ENCODE data around the gene PPP6C. TPM values are rescaled to one million over a fixed set of nuclear protein-coding genes. Genes with fewer than 3 reads are reported as not detected.
"Not testable (repeated sequence)": the region's sequence is repeated elsewhere in the genome, so short reads cannot be mapped to it uniquely, and the experiment has no call there.

PPP6C gene
- total RNA-seq, 6 experiments from 2014 or later, result 35.2 to 47.1 (median 40.8) TPM

- Mint-ChIP-seq H3K9me3 (no peaks in the 10 kb centered on the region), H3K4me3 (no peak overlapping the region), H3K27me3 (ENCODE audit: insufficient read depth) (peaks cover 1% of the 10 kb centered on the region; the same call in 1 of the 2 replicates), H3K36me3 (ENCODE audit: low read depth) (peaks cover 26% of the 10 kb centered on the region), H3K4me1 (ENCODE audit: low read depth) (peaks cover 40% of the 10 kb centered on the region), H3K27ac (no peak overlapping the region)
- DNase-seq, result no peak
- no peak for TF ChIP-seq CTCF (IDR thresholded peaks at IDR 0.05)
Observed at GRCh38 chr9:125177888-125178287, 11.7 kb downstream of the PPP6C start.

GRCh38 chr9:125176636-125177035, 13.0 kb downstream of the PPP6C start:
- Mint-ChIP-seq H3K36me3 (ENCODE audit: low read depth) (peaks cover 27% of the 10 kb centered on the region), H3K4me3 (peak overlapping the region; percentile 56), H3K4me1 (ENCODE audit: low read depth) (peaks cover 44% of the 10 kb centered on the region), H3K9me3 (no peaks in the 10 kb centered on the region), H3K27ac (peak overlapping the region; percentile 27), H3K27me3 (ENCODE audit: insufficient read depth) (peaks cover 1% of the 10 kb centered on the region; the same call in 1 of the 2 replicates)
- TF ChIP-seq CTCF (IDR thresholded peaks at IDR 0.05), result no peak
- no peak for DNase-seq

DNA sequence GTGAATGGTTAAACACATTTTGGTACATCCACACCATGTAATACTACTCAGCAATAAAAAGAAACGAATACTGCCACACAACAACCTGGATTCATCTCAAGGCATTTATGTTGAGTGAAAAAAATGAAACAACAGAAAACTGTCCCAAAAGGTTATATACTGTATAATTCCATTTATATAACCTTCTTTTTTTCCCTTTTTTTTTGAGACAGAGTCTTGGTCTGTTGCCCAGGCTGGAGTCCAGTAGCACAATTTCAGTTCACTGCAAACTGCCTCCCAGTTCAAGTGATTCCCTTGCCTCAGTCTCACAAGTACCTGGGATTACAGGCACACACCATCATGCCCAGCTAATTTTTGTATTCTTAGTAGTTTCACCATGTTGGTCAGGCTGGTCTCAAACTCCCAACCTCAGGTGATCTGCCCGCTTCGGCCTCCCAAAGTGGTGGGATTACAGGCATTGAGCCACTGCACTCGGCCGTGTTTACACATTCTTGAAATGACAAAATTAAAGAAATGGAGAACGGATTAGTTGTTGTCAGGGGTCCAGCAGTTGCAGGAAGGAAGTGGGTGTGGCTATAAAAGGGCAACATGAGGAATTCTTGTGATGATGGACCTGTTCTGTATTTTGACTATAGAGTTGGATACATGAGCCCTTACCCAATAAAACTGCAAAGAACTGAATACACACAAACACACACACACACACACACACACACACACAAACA, 17.4 kb downstream of the PPP6C start:
- TF ChIP-seq CTCF (IDR thresholded peaks at IDR 0.05), result no peak
- Mint-ChIP-seq H3K36me3 (ENCODE audit: low read depth) (peaks cover 37% of the 10 kb centered on the region), H3K27ac (peak overlapping the region; percentile 13; the same call in 1 of the 2 replicates)

GRCh38 chr9:125169895-125170294, 19.7 kb downstream of the PPP6C start:
- Mint-ChIP-seq H3K36me3 (ENCODE audit: low read depth) (peaks cover 32% of the 10 kb centered on the region), H3K4me1 (ENCODE audit: low read depth) (peaks cover 46% of the 10 kb centered on the region), H3K27me3 (ENCODE audit: insufficient read depth) (peaks cover 3% of the 10 kb centered on the region; the same call in 1 of the 2 replicates), H3K4me3 (no peak overlapping the region), H3K27ac (peak overlapping the region; percentile 31), H3K9me3 (no peaks in the 10 kb centered on the region)
- TF ChIP-seq CTCF (IDR thresholded peaks at IDR 0.05), result no peak
- no peak for DNase-seq

More for the DNA sequence above, 17.4 kb downstream of the PPP6C start:
- peaks cover 51% of the 10 kb centered on the region for H3K4me1 Mint-ChIP-seq (ENCODE audit: low read depth)
- no peak overlapping the region for H3K4me3 Mint-ChIP-seq
- H3K9me3 Mint-ChIP-seq, result no peaks in the 10 kb centered on the region
- no peak for DNase-seq
- peaks cover 3% of the 10 kb centered on the region; the same call in 1 of the 2 replicates for H3K27me3 Mint-ChIP-seq (ENCODE audit: insufficient read depth)

DNA sequence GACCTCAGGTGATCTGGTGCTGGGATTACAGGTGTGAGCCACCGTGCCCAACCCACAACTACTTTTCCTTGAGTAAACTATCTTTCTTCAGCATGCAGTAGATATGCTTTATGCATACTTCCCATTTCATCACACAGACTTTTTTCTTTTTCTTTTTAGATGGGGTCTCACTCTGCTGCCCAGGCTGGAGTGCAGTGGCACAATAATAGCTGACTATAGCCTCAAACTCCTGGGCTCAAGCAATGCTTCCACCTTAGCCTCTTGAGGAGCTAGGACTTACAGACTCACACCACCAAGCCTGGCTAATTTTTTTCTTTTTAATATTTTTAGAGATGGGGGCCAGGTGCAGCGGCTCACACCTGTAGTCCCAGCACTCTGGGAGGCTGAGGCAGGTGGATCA, 22.8 kb downstream of the PPP6C start:
- H3K4me1 Mint-ChIP-seq (ENCODE audit: low read depth), result peaks cover 34% of the 10 kb centered on the region
- TF ChIP-seq CTCF (IDR thresholded peaks at IDR 0.05), result no peak
- no peak overlapping the region for H3K4me3 Mint-ChIP-seq
- peak overlapping the region; percentile 33; the same call in 1 of the 2 replicates for H3K27ac Mint-ChIP-seq
- DNase-seq, result no peak
- peaks cover 2% of the 10 kb centered on the region; the same call in 1 of the 2 replicates for H3K27me3 Mint-ChIP-seq (ENCODE audit: insufficient read depth)
- peaks cover 16% of the 10 kb centered on the region for H3K36me3 Mint-ChIP-seq (ENCODE audit: low read depth)
- H3K9me3 Mint-ChIP-seq, result no peaks in the 10 kb centered on the region

DNA sequence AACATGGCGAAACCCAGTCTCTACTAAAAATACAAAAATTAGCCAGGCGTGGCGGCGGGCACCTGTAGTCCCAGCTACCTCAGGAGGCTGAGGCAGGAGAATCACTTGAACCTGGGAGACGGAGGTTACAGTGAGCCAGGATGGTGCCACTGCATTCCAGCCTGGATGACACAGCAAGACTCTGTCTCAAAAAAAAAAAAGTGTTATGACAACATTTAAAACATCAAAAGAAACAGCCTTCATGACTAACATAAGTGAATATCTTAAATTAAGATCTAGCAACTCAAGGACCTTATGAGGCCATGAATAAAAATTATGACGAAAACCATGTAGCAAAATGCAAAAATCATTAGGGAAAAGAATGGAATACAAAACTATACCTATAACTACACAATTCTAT, 26.7 kb downstream of the PPP6C start:
- not testable (repeated sequence) for H3K27me3 Mint-ChIP-seq (ENCODE audit: insufficient read depth); H3K4me3 Mint-ChIP-seq; H3K9me3 Mint-ChIP-seq; DNase-seq; H3K36me3 Mint-ChIP-seq (ENCODE audit: low read depth)
- H3K27ac Mint-ChIP-seq, result peak overlapping the region; percentile 48; the same call in 1 of the 2 replicates
- H3K4me1 Mint-ChIP-seq (ENCODE audit: low read depth), result peaks cover 34% of the 10 kb centered on the region
